ENCODE measurements around the gene IKZF1. TPM values are rescaled to one million over a fixed set of nuclear protein-coding genes. Genes with fewer than 3 reads are reported as not detected.

The IKZF1 gene
- total RNA-seq, 1 donor from 2014 or later, result 0.11 TPM

- Histone ChIP-seq H3F3A (ENCODE audit: low read depth) (no peaks in the 10 kb centered on the region), H3K9me3 (ENCODE audit: low read depth) (no peaks in the 10 kb centered on the region), H3K4me1 (no peaks in the 10 kb centered on the region), H4K20me1 (ENCODE audit: low read depth) (no peaks in the 10 kb centered on the region), H2AFZ (replicated peaks) (no peak overlapping the region), H3K27ac (no peak overlapping the region), H3K36me3 (no peaks in the 10 kb centered on the region), H3K79me2 (ENCODE audit: low read depth) (no peaks in the 10 kb centered on the region), H3K4me3 (no peak overlapping the region), H3K9ac (no peak overlapping the region), H3K4me2 (no peak overlapping the region), H3K27me3 (no peaks in the 10 kb centered on the region)
- H3K27ac Mint-ChIP-seq, result no peak overlapping the region
- no peaks in the 10 kb centered on the region for H3K4me1 Mint-ChIP-seq
- no peak for DNase-seq (ENCODE audit: low spot score)
- no peaks in the 10 kb centered on the region for H3K9me3 Mint-ChIP-seq
- no peaks in the 10 kb centered on the region for H3K36me3 Mint-ChIP-seq
- H3K4me3 Mint-ChIP-seq, result no peak overlapping the region
- TF ChIP-seq EZH2phosphoT487 (IDR thresholded peaks at IDR 0.05) (no peak), CTCF (IDR thresholded peaks at IDR 0.05) (no peak), EZH2 (IDR thresholded peaks at IDR 0.05) (no peak)
- H3K27me3 Mint-ChIP-seq (ENCODE audit: insufficient read depth, low read depth), result no peaks in the 10 kb centered on the region
Measured at GRCh38 chr7:50370884-50371283, 66.4 kb downstream of the IKZF1 start.

GRCh38 chr7:50371551-50372021 lies 67.1 kb downstream of the IKZF1 start:
- H3K79me2 ChIP-seq (ENCODE audit: low read depth), result no peaks in the 10 kb centered on the region
- H3K4me3 ChIP-seq, result no peak overlapping the region
- H2AFZ ChIP-seq (replicated peaks), result no peak overlapping the region
- DNase-seq (ENCODE audit: low spot score), result no peak
- no peak overlapping the region for H3K27ac ChIP-seq
- H3K9me3 ChIP-seq (ENCODE audit: low read depth), result no peaks in the 10 kb centered on the region
- no peak overlapping the region for H3K4me2 ChIP-seq
- no peak overlapping the region for H3K27ac Mint-ChIP-seq
- no peaks in the 10 kb centered on the region for H3K36me3 Mint-ChIP-seq
- no peaks in the 10 kb centered on the region for H3K4me1 ChIP-seq
- H3K4me3 Mint-ChIP-seq, result no peak overlapping the region
- no peak overlapping the region for H3K9ac ChIP-seq
- no peaks in the 10 kb centered on the region for H3K9me3 Mint-ChIP-seq
- no peaks in the 10 kb centered on the region for H3K27me3 Mint-ChIP-seq (ENCODE audit: insufficient read depth, low read depth)
- H3K27me3 ChIP-seq, result no peaks in the 10 kb centered on the region
- no peaks in the 10 kb centered on the region for H3K36me3 ChIP-seq
- TF ChIP-seq EZH2 (IDR thresholded peaks at IDR 0.05) (no peak), EZH2phosphoT487 (IDR thresholded peaks at IDR 0.05) (no peak), CTCF (IDR thresholded peaks at IDR 0.05) (no peak)
- H4K20me1 ChIP-seq (ENCODE audit: low read depth), result no peaks in the 10 kb centered on the region
- no peaks in the 10 kb centered on the region for H3F3A ChIP-seq (ENCODE audit: low read depth)
- H3K4me1 Mint-ChIP-seq, result no peaks in the 10 kb centered on the region

- no peaks in the 10 kb centered on the region for H3K27me3 ChIP-seq
- no peaks in the 10 kb centered on the region for H3K27me3 Mint-ChIP-seq (ENCODE audit: insufficient read depth, low read depth)
- no peaks in the 10 kb centered on the region for H3F3A ChIP-seq (ENCODE audit: low read depth)
- H3K4me2 ChIP-seq, result no peak overlapping the region
- no peak for DNase-seq (ENCODE audit: low spot score)
- no peaks in the 10 kb centered on the region for H3K36me3 Mint-ChIP-seq
- no peak overlapping the region for H3K4me3 ChIP-seq
- H3K79me2 ChIP-seq (ENCODE audit: low read depth), result no peaks in the 10 kb centered on the region
- H3K27ac Mint-ChIP-seq, result no peak overlapping the region
- no peak overlapping the region for H3K27ac ChIP-seq
- no peaks in the 10 kb centered on the region for H3K4me1 ChIP-seq
- H3K4me1 Mint-ChIP-seq, result no peaks in the 10 kb centered on the region
- H2AFZ ChIP-seq (replicated peaks), result no peak overlapping the region
- TF ChIP-seq EZH2phosphoT487 (IDR thresholded peaks at IDR 0.05) (no peak), EZH2 (IDR thresholded peaks at IDR 0.05) (no peak), CTCF (IDR thresholded peaks at IDR 0.05) (no peak)
- H4K20me1 ChIP-seq (ENCODE audit: low read depth), result no peaks in the 10 kb centered on the region
- no peak overlapping the region for H3K4me3 Mint-ChIP-seq
- no peaks in the 10 kb centered on the region for H3K9me3 ChIP-seq (ENCODE audit: low read depth)
- H3K36me3 ChIP-seq, result no peaks in the 10 kb centered on the region
- no peak overlapping the region for H3K9ac ChIP-seq
- H3K9me3 Mint-ChIP-seq, result no peaks in the 10 kb centered on the region
Measured at GRCh38 chr7:50372923-50373322, 68.4 kb downstream of the IKZF1 start.

Measured in neural progenitor cell (in vitro differentiated cells).